ENCODE measurements around the gene E2F7. TPM values are rescaled to one million over a fixed set of nuclear protein-coding genes. Genes with fewer than 3 reads are reported as not detected.

E2F7 gene
- total RNA-seq, 1 experiment from 2014 or later: 28.4 TPM

- no peak for TF ChIP-seq OVOL2 (CRISPR knock-in tag; IDR thresholded peaks at IDR 0.05; ENCODE audit: borderline replicate concordance)
- no peak for TF ChIP-seq ZNF232 (CRISPR knock-in tag; IDR thresholded peaks at IDR 0.05)
- TF ChIP-seq ZNF416 (CRISPR knock-in tag; IDR thresholded peaks at IDR 0.05): no peak
- TF ChIP-seq USF1 (CRISPR knock-in tag; IDR thresholded peaks at IDR 0.05): no peak
- TF ChIP-seq FOXP1 (CRISPR knock-in tag; IDR thresholded peaks at IDR 0.05; ENCODE audit: borderline replicate concordance): no peak
- TF ChIP-seq MLX (CRISPR knock-in tag; IDR thresholded peaks at IDR 0.05): no peak
- TF ChIP-seq ZNF281 (CRISPR knock-in tag; IDR thresholded peaks at IDR 0.05): no peak
- TF ChIP-seq TEAD1 (CRISPR knock-in tag; IDR thresholded peaks at IDR 0.05): no peak
- no peak for TF ChIP-seq ZBTB43 (CRISPR knock-in tag; IDR thresholded peaks at IDR 0.05)
- no peak for TF ChIP-seq CBFB (CRISPR knock-in tag; IDR thresholded peaks at IDR 0.05; ENCODE audit: low read depth)
- no peak for TF ChIP-seq STAT6 (CRISPR knock-in tag; conservative IDR thresholded peaks at IDR 0.05; ENCODE audit: low read depth)
- no peak for TF ChIP-seq ZNF121 (CRISPR knock-in tag; IDR thresholded peaks at IDR 0.05)
- no peak for TF ChIP-seq ARID4B (CRISPR knock-in tag; IDR thresholded peaks at IDR 0.05; ENCODE audit: borderline replicate concordance)
- TF ChIP-seq HMGA2 (CRISPR knock-in tag; IDR thresholded peaks at IDR 0.05): no peak
- TF ChIP-seq ZBTB21 (CRISPR knock-in tag; IDR thresholded peaks at IDR 0.05; ENCODE audit: borderline replicate concordance): no peak
- TF ChIP-seq CDX4 (CRISPR knock-in tag; IDR thresholded peaks at IDR 0.05; ENCODE audit: borderline replicate concordance): no peak
- TF ChIP-seq PREB (CRISPR knock-in tag; IDR thresholded peaks at IDR 0.05; ENCODE audit: borderline replicate concordance): no peak
- TF ChIP-seq ZNF512 (CRISPR knock-in tag; IDR thresholded peaks at IDR 0.05; ENCODE audit: borderline replicate concordance): no peak
- TF ChIP-seq TP53 (CRISPR knock-in tag; IDR thresholded peaks at IDR 0.05): no peak
- TF ChIP-seq ZNF671 (CRISPR knock-in tag; IDR thresholded peaks at IDR 0.05): no peak
- H3K27ac Mint-ChIP-seq: no peak overlapping the region
- H3K9me3 Mint-ChIP-seq: peaks cover 3% of the 10 kb centered on the region; the same call in 1 of the 2 replicates
- H3K4me1 Mint-ChIP-seq: no peaks in the 10 kb centered on the region
- H3K27me3 Mint-ChIP-seq (ENCODE audit: low read depth): no peaks in the 10 kb centered on the region
- H3K4me3 Mint-ChIP-seq: no peak overlapping the region
- DNase-seq (ENCODE audit: low spot score) (no peak), ATAC-seq (no peak)
- no peaks in the 10 kb centered on the region; the same call in 1 of the 2 replicates for H3K36me3 Mint-ChIP-seq
- POLR2A ChIA-PET: no interaction called here
- CTCF ChIA-PET: no interaction called here
These were observed 74.7 kb downstream of the E2F7 start for GRCh38 chr12:76990716-76991115.
